Astrocyte (in vitro differentiated cells and primary cell): ENCODE measurements around the gene SDF2. TPM values are rescaled to one million over a fixed set of nuclear protein-coding genes. Genes with fewer than 3 reads are reported as not detected.

Experiments
- DNase-seq: peaks from one replicate; pipeline ENCODE4 v3.0.0-alpha.2; 2010; ENCODE audit warnings: low read depth
- FAIRE-seq: peaks from 2 replicates; lab custom pipeline; 2011; peaks lifted over from hg19 to GRCh38; lab: Jason Lieb, UNC
- H2AFZ ChIP-seq: 2 replicates; pipeline ENCODE4 v1.6.0; 2012; ENCODE audit warnings: low read depth, low read length, inconsistent platforms
- H3K27ac ChIP-seq: 2 replicates; pipeline ENCODE4 v1.5.1; 2011; ENCODE audit warnings: low read depth, low read length, inconsistent platforms
- H3K27me3 ChIP-seq: 2 replicates; pipeline ENCODE4 v1.6.0; 2011; ENCODE audit warnings: low read length, inconsistent platforms; ENCODE audit not compliant: insufficient read depth
- H3K36me3 ChIP-seq: 2 replicates; pipeline ENCODE4 v1.5.1; 2011; ENCODE audit warnings: low read length, inconsistent platforms; ENCODE audit not compliant: insufficient read depth
- H3K4me1 ChIP-seq: 2 replicates; pipeline ENCODE4 v1.5.1; 2011; ENCODE audit warnings: low read length, inconsistent platforms; ENCODE audit not compliant: insufficient read depth
- H3K4me2 ChIP-seq: 2 replicates; pipeline ENCODE4 v1.6.0; 2012; ENCODE audit warnings: low read length, inconsistent platforms
- H3K4me3 ChIP-seq: 2 replicates; pipeline ENCODE4 v1.5.1; 2011; ENCODE audit warnings: low read depth, mild to moderate bottlenecking, low read length, inconsistent platforms; ENCODE audit not compliant: insufficient read depth
- H3K79me2 ChIP-seq: 2 replicates; pipeline ENCODE4 v1.6.0; 2012; ENCODE audit warnings: mild to moderate bottlenecking, low read length, inconsistent platforms; ENCODE audit not compliant: insufficient read depth
- H3K9ac ChIP-seq: 2 replicates; pipeline ENCODE4 v1.6.0; 2012; ENCODE audit warnings: mild to moderate bottlenecking, low read length, inconsistent platforms
- H3K9me3 ChIP-seq: 2 replicates; pipeline ENCODE4 v1.5.1; 2012; ENCODE audit warnings: low read depth, mild to moderate bottlenecking, low read length, inconsistent platforms; ENCODE audit not compliant: insufficient read depth
- H4K20me1 ChIP-seq: 2 replicates; pipeline ENCODE4 v1.6.0; 2012; ENCODE audit warnings: low read length, inconsistent platforms; ENCODE audit not compliant: insufficient read depth
- H3K27ac Mint-ChIP-seq: one replicate; pipeline ENCODE4 v1.8.0; 2021; ENCODE audit warnings: mild to moderate bottlenecking, mixed read lengths; ENCODE audit not compliant: unreplicated experiment
- H3K27me3 Mint-ChIP-seq: one replicate; pipeline ENCODE4 v1.8.0; 2021; ENCODE audit warnings: low read depth, mixed read lengths; ENCODE audit not compliant: unreplicated experiment
- H3K36me3 Mint-ChIP-seq: one replicate; pipeline ENCODE4 v1.8.0; 2021; ENCODE audit warnings: low read depth, mixed read lengths; ENCODE audit not compliant: unreplicated experiment
- H3K4me1 Mint-ChIP-seq: one replicate; pipeline ENCODE4 v1.8.0; 2021; ENCODE audit warnings: low read depth, mixed read lengths; ENCODE audit not compliant: unreplicated experiment
- H3K4me3 Mint-ChIP-seq: one replicate; pipeline ENCODE4 v1.8.0; 2021; ENCODE audit warnings: mild to moderate bottlenecking, moderate library complexity, mixed read lengths; ENCODE audit not compliant: unreplicated experiment
- H3K9me3 Mint-ChIP-seq: one replicate; pipeline ENCODE4 v1.8.0; 2021; ENCODE audit warnings: mild to moderate bottlenecking, mixed read lengths; ENCODE audit not compliant: unreplicated experiment
- CTCF ChIP-seq: IDR thresholded peaks from 2 replicates; pipeline ENCODE4 v1.5.1; 2011; ENCODE audit warnings: low read depth, mild to moderate bottlenecking, inconsistent platforms, low read length, moderate library complexity; ENCODE audit not compliant: insufficient read depth
- EZH2 ChIP-seq: IDR thresholded peaks from 2 replicates; pipeline ENCODE4 v1.6.1; 2012; ENCODE audit warnings: mild to moderate bottlenecking, low read length, inconsistent platforms; ENCODE audit not compliant: insufficient read depth
- total RNA-seq: library from RNA; stranded (reverse); gene quantifications from 2 replicates; pipeline ENCODE4 v1.2.1, GENCODE V29; 2021

Gene SDF2
- total RNA-seq, 1 donor from 2014 or later = 71.2 TPM

GRCh38 chr17:28644787-28645575 lies 16.7 kb downstream of the SDF2 start, which contains the start of gene BLTP2:
TSS of gene BLTP2 (minus strand) at chr17:28645158. CDS start at chr17:28645056, 102 bp downstream.
- peaks cover 29% of the 10 kb centered on the region for H4K20me1 ChIP-seq
- H3K4me3 ChIP-seq = peak within 1 kb of the TSS; percentile 77
- peaks cover 37% of the 10 kb centered on the region for H3K36me3 ChIP-seq
- peak within 1 kb of the TSS; percentile 83 for H2AFZ ChIP-seq
- peak within 1 kb of the TSS; percentile 82 for H3K9ac ChIP-seq
- Mint-ChIP-seq H3K4me3 (peak within 1 kb of the TSS; percentile 93), H3K4me1 (peaks cover 12% of the 10 kb centered on the region), H3K27ac (peak within 1 kb of the TSS; percentile 84), H3K9me3 (no peaks in the 10 kb centered on the region), H3K27me3 (no peaks in the 10 kb centered on the region), H3K36me3 (peaks cover 10% of the 10 kb centered on the region)
- FAIRE-seq (no peak), DNase-seq (peak; percentile 85)
- H3K27ac ChIP-seq = peak within 1 kb of the TSS; percentile 78
- H3K79me2 ChIP-seq = peaks cover 35% of the 10 kb centered on the region
- no peak for TF ChIP-seq CTCF
- TF ChIP-seq EZH2 = no peak
- peaks cover 12% of the 10 kb centered on the region for H3K4me1 ChIP-seq
- no peaks in the 10 kb centered on the region for H3K27me3 ChIP-seq
- H3K9me3 ChIP-seq = no peaks in the 10 kb centered on the region
- H3K4me2 ChIP-seq = peak within 1 kb of the TSS; percentile 98

GRCh38 chr17:28643983-28644786 lies 17.5 kb downstream of the SDF2 start:
- peaks cover 38% of the 10 kb centered on the region for H3K79me2 ChIP-seq

More at GRCh38 chr17:28643983-28644786, 17.5 kb downstream of the SDF2 start:
- no peaks in the 10 kb centered on the region for H3K9me3 ChIP-seq
- H4K20me1 ChIP-seq = peaks cover 36% of the 10 kb centered on the region
- peak overlapping the region; percentile 82 for H3K9ac ChIP-seq
- Mint-ChIP-seq H3K4me1 (peaks cover 12% of the 10 kb centered on the region), H3K27me3 (no peaks in the 10 kb centered on the region), H3K27ac (peak overlapping the region; percentile 84), H3K9me3 (no peaks in the 10 kb centered on the region), H3K4me3 (peak overlapping the region; percentile 93), H3K36me3 (peaks cover 16% of the 10 kb centered on the region)
- FAIRE-seq (peak; percentile 23), DNase-seq (peak; percentile 41)
- no peaks in the 10 kb centered on the region for H3K27me3 ChIP-seq
- H3K36me3 ChIP-seq = peaks cover 45% of the 10 kb centered on the region
- no peak for TF ChIP-seq EZH2
- peak; percentile 48 for TF ChIP-seq CTCF
- peak overlapping the region; percentile 77 for H3K4me3 ChIP-seq
- H3K4me2 ChIP-seq = peak overlapping the region; percentile 98
- H3K4me1 ChIP-seq = peaks cover 12% of the 10 kb centered on the region
- H2AFZ ChIP-seq = peak overlapping the region; percentile 13
- no peak overlapping the region for H3K27ac ChIP-seq
